HCT116 (cell line): Measurements from ENCODE around the gene FRMD3. TPM values are rescaled to one million over a fixed set of nuclear protein-coding genes. Genes with fewer than 3 reads are reported as not detected.

Experiments
- ATAC-seq: fragments of 200-7000 bp; cut with Tn5 transposase; 2 replicates; pipeline ENCODE4 v1.9.1; 2020; ENCODE audit warnings: mild to moderate bottlenecking, moderate library complexity
- BruUV-seq: library from RNA; stranded (reverse); fragments of 400-500 nt; replicated peaks from 2 replicates; lab custom pipeline; 2021; lab: Mats Ljungman, UMichigan
- CTCF ChIA-PET: fragments of 300-600 bp; sonication (Branson Sonifier 250); formaldehyde crosslinking; loops from one replicate; lab custom pipeline; 2021; ENCODE audit warnings: antibody characterized with exemption; lab: Charles Lee
- POLR2A ChIA-PET: fragments of 300-600, 350-600 bp; sonication (Branson Sonifier 250); formaldehyde crosslinking; loops from one replicate; lab custom pipeline; 2021; ENCODE audit warnings: antibody characterized with exemption; lab: Charles Lee
- RAD21 ChIA-PET, 2 experiments: fragments of 300-600 bp; sonication (Branson Sonifier 250); formaldehyde crosslinking; loops; one replicate each; lab custom pipeline; 2023; ENCODE audit warnings: low total read pairs in 2 of 2; ENCODE audit not compliant: uncharacterized antibody in 2 of 2, unreplicated experiment in 2 of 2, low non-redundant PET in 1 of 2; lab: Charles Lee
- DNase-seq: peaks from one replicate; pipeline ENCODE4 v3.0.0-alpha.2; 2010; ENCODE audit warnings: low read depth, low spot score
- H2AFZ ChIP-seq: fragments of 200-600 bp; shearing (Covaris generic), sonication (generic); 2 replicates; pipeline ENCODE4 v1.6.1; 2017; ENCODE audit warnings: low read depth, mixed run types, mixed read lengths, antibody characterized with exemption, low read length; ENCODE audit not compliant: poor library complexity, severe bottlenecking
- H3K27ac ChIP-seq: 2 replicates; pipeline ENCODE4 v1.5.1; 2012; ENCODE audit warnings: low read depth, low read length
- H3K27me3 ChIP-seq: fragments of 200-600 bp; sonication (generic); 2 replicates; pipeline ENCODE4 v1.6.1; 2016; ENCODE audit warnings: mixed run types, low read length, mixed read lengths; ENCODE audit not compliant: insufficient read depth
- H3K36me3 ChIP-seq, 2 experiments: fragments of 200-500 bp in 1 of 2; fragments of 200-600 bp in 1 of 2; sonication (Bioruptor generic) in 1 of 2; sonication (generic) in 1 of 2; 2 replicates each; pipeline versions ENCODE4 v1.5.1 to v1.6.1; 2014 to 2016; ENCODE audit warnings: low read length in 2 of 2, inconsistent platforms in 1 of 2, mixed read lengths in 1 of 2, mixed run types in 1 of 2; ENCODE audit not compliant: insufficient read depth in 2 of 2, control insufficient read depth in 1 of 2
- H3K4me1 ChIP-seq, 2 experiments: fragments of 200-600 bp in 1 of 2; sonication (generic) in 1 of 2; 2 replicates each; pipeline versions ENCODE4 v1.5.1 to v1.6.1; 2012 to 2017; ENCODE audit warnings: low read length in 2 of 2, inconsistent platforms in 1 of 2, mild to moderate bottlenecking in 1 of 2, mixed read lengths in 1 of 2, mixed run types in 1 of 2, moderate library complexity in 1 of 2; ENCODE audit not compliant: insufficient read depth in 2 of 2, control insufficient read depth in 1 of 2
- H3K4me2 ChIP-seq: fragments of 200-600 bp; sonication (generic); 2 replicates; pipeline ENCODE4 v1.6.1; 2017; ENCODE audit warnings: mixed run types, low read length, mixed read lengths
- H3K4me3 ChIP-seq, 2 experiments: fragments of 200-600 bp in 1 of 2; sonication (generic) in 1 of 2; replicated peaks in 1 of 2; 2 replicates each; pipeline ENCODE4 v1.5.1; 2011 to 2016; ENCODE audit warnings: low read length in 2 of 2, control low read depth in 1 of 2, low read depth in 1 of 2, mild to moderate bottlenecking in 1 of 2, mixed read lengths in 1 of 2, mixed run types in 1 of 2
- H3K79me2 ChIP-seq: fragments of 200-600 bp; sonication (generic); 2 replicates; pipeline ENCODE4 v1.6.1; 2017; ENCODE audit warnings: mild to moderate bottlenecking, mixed run types, low read length, moderate library complexity, mixed read lengths; ENCODE audit not compliant: insufficient read depth
- H3K9ac ChIP-seq: fragments of 200-600 bp; sonication (generic); 2 replicates; pipeline ENCODE4 v1.6.1; 2016; ENCODE audit warnings: low read length, mixed read lengths
- H3K9me2 ChIP-seq: fragments of 200-600 bp; sonication (generic), shearing (Covaris generic); 2 replicates; pipeline ENCODE4 v1.6.1; 2017; ENCODE audit warnings: mixed run types, mild to moderate bottlenecking, moderate library complexity; ENCODE audit not compliant: insufficient read depth
- H3K9me3 ChIP-seq, 2 experiments: fragments of 200-500 bp in 1 of 2; fragments of 200-600 bp in 1 of 2; sonication (Bioruptor generic) in 1 of 2; sonication (generic) in 1 of 2; 2 replicates each; pipeline ENCODE4 v1.6.1; 2014 to 2017; ENCODE audit warnings: low read length in 2 of 2, mixed read lengths in 2 of 2, inconsistent platforms in 1 of 2, low read depth in 1 of 2, mild to moderate bottlenecking in 1 of 2, mixed run types in 1 of 2, moderate library complexity in 1 of 2; ENCODE audit not compliant: control insufficient read depth in 1 of 2, insufficient read depth in 1 of 2
- H4K20me1 ChIP-seq: fragments of 200-600 bp; sonication (generic), shearing (Covaris generic); 2 replicates; pipeline ENCODE4 v1.6.1; 2017; ENCODE audit warnings: mixed run types, mild to moderate bottlenecking, moderate library complexity; ENCODE audit not compliant: insufficient read depth
- CBX3 ChIP-seq: IDR thresholded peaks from 2 replicates; pipeline ENCODE4 v1.6.1; 2012; ENCODE audit warnings: low read depth
- EGR1 ChIP-seq: IDR thresholded peaks from 2 replicates; pipeline ENCODE4 v1.6.1; 2012; ENCODE audit warnings: low read depth
- EZH2phosphoT487 ChIP-seq: fragments of 200-600 bp; IDR thresholded peaks from 2 replicates; pipeline ENCODE4 v1.6.1; 2018; ENCODE audit warnings: antibody characterized with exemption, borderline replicate concordance
- FOSL1 ChIP-seq: IDR thresholded peaks from 2 replicates; pipeline ENCODE4 v1.6.1; 2012; ENCODE audit warnings: low read depth
- MAX ChIP-seq: IDR thresholded peaks from 2 replicates; pipeline ENCODE4 v1.6.1; 2012
- POLR2A ChIP-seq: IDR thresholded peaks from 2 replicates; pipeline ENCODE4 v1.7.0; 2011; ENCODE audit warnings: borderline replicate concordance; ENCODE audit not compliant: insufficient read depth, insufficient read length; ENCODE audit errors: extremely low read depth
- POLR2AphosphoS5 ChIP-seq: IDR thresholded peaks from 2 replicates; pipeline ENCODE4 v1.6.1; 2011; ENCODE audit warnings: mild to moderate bottlenecking, low read depth, low read length, moderate library complexity
- RAD21 ChIP-seq: IDR thresholded peaks from 2 replicates; pipeline ENCODE4 v1.6.1; 2012; ENCODE audit warnings: low read depth, mild to moderate bottlenecking
- SP1 ChIP-seq: IDR thresholded peaks from 2 replicates; pipeline ENCODE4 v1.6.1; 2012; ENCODE audit warnings: low read depth
- SRF ChIP-seq: IDR thresholded peaks from 2 replicates; pipeline ENCODE4 v1.6.1; 2012; ENCODE audit warnings: low read depth
- ZFX ChIP-seq: fragments of 450-650 bp; IDR thresholded peaks from 2 replicates; pipeline ENCODE4 v1.6.1; 2017
- intact Hi-C: fragments of 100-400 bp; cut with micrococcal nuclease; formaldehyde crosslinking; loops from 2 replicates; pipeline ENCODE4 v1.10.0; 2022
- total RNA-seq: library from RNA; stranded (reverse); gene quantifications from one replicate; pipeline ENCODE4 v1.2.1, GENCODE V29; 2021; ENCODE audit not compliant: unreplicated experiment
- TF ChIP-seq, protein P1 (sequence below): IDR thresholded peaks from 2 replicates; pipeline ENCODE4 v1.6.1; 2012; ENCODE audit warnings: low read depth
- TF ChIP-seq, protein P2 (sequence below), 3 experiments: fragments of 200-600 bp in 1 of 3; sonication (generic) in 1 of 3; IDR thresholded peaks in 2 of 3; conservative IDR thresholded peaks in 1 of 3; 2 replicates each; pipeline ENCODE4 v1.5.1; 2012 to 2017; ENCODE audit warnings: low read depth in 2 of 3, low read length in 2 of 3, antibody characterized with exemption in 1 of 3, borderline replicate concordance in 1 of 3, control low read depth in 1 of 3, mild to moderate bottlenecking in 1 of 3, mixed read lengths in 1 of 3, mixed run types in 1 of 3, moderate library complexity in 1 of 3; ENCODE audit not compliant: insufficient read depth in 1 of 3
- TF ChIP-seq, protein P3 (sequence below): IDR thresholded peaks from 2 replicates; pipeline ENCODE4 v1.6.1; 2011; ENCODE audit warnings: mild to moderate bottlenecking, low read length, moderate library complexity; ENCODE audit not compliant: insufficient replicate concordance; ENCODE audit errors: extremely low read depth

FRMD3 gene
- total RNA-seq, 1 experiment from 2014 or later: 0.89 TPM

- TF ChIP-seq, protein P1, sequence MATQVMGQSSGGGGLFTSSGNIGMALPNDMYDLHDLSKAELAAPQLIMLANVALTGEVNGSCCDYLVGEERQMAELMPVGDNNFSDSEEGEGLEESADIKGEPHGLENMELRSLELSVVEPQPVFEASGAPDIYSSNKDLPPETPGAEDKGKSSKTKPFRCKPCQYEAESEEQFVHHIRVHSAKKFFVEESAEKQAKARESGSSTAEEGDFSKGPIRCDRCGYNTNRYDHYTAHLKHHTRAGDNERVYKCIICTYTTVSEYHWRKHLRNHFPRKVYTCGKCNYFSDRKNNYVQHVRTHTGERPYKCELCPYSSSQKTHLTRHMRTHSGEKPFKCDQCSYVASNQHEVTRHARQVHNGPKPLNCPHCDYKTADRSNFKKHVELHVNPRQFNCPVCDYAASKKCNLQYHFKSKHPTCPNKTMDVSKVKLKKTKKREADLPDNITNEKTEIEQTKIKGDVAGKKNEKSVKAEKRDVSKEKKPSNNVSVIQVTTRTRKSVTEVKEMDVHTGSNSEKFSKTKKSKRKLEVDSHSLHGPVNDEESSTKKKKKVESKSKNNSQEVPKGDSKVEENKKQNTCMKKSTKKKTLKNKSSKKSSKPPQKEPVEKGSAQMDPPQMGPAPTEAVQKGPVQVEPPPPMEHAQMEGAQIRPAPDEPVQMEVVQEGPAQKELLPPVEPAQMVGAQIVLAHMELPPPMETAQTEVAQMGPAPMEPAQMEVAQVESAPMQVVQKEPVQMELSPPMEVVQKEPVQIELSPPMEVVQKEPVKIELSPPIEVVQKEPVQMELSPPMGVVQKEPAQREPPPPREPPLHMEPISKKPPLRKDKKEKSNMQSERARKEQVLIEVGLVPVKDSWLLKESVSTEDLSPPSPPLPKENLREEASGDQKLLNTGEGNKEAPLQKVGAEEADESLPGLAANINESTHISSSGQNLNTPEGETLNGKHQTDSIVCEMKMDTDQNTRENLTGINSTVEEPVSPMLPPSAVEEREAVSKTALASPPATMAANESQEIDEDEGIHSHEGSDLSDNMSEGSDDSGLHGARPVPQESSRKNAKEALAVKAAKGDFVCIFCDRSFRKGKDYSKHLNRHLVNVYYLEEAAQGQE: no peak
- TF ChIP-seq ZFX: no peak
- TF ChIP-seq SP1: no peak
- TF ChIP-seq FOSL1: no peak
- no peak for TF ChIP-seq SRF
Observed at GRCh38 chr9:83403527-83404238, 134.5 kb downstream of the FRMD3 start (continued).

- ChIA-PET POLR2A (no interaction called here), RAD21 (no interaction called here), CTCF (no interaction called here)
- Histone ChIP-seq H3K9me2 (no peaks in the 10 kb centered on the region), H3K4me2 (no peak overlapping the region), H3K9me3 (no peaks in the 10 kb centered on the region), H3K4me3 (no peak overlapping the region), H4K20me1 (no peaks in the 10 kb centered on the region), H2AFZ (no peak overlapping the region), H3K4me1 (no peaks in the 10 kb centered on the region), H3K36me3 (no peaks in the 10 kb centered on the region), H3K27me3 (no peaks in the 10 kb centered on the region), H3K79me2 (no peaks in the 10 kb centered on the region), H3K9ac (no peak overlapping the region), H3K27ac (no peak overlapping the region)
- no peak for ATAC-seq
- TF ChIP-seq, protein P2, sequence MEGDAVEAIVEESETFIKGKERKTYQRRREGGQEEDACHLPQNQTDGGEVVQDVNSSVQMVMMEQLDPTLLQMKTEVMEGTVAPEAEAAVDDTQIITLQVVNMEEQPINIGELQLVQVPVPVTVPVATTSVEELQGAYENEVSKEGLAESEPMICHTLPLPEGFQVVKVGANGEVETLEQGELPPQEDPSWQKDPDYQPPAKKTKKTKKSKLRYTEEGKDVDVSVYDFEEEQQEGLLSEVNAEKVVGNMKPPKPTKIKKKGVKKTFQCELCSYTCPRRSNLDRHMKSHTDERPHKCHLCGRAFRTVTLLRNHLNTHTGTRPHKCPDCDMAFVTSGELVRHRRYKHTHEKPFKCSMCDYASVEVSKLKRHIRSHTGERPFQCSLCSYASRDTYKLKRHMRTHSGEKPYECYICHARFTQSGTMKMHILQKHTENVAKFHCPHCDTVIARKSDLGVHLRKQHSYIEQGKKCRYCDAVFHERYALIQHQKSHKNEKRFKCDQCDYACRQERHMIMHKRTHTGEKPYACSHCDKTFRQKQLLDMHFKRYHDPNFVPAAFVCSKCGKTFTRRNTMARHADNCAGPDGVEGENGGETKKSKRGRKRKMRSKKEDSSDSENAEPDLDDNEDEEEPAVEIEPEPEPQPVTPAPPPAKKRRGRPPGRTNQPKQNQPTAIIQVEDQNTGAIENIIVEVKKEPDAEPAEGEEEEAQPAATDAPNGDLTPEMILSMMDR (IDR thresholded peaks at IDR 0.05 in 2 of 3, conservative IDR thresholded peaks at IDR 0.05 in 1 of 3; ENCODE audit: borderline replicate concordance in 1 of 3, insufficient read depth in 1 of 3, low read depth in 2 of 3, low read length in 2 of 3): no peak
- TF ChIP-seq MAX: no peak
- no peak for TF ChIP-seq RAD21
- TF ChIP-seq, protein P3, sequence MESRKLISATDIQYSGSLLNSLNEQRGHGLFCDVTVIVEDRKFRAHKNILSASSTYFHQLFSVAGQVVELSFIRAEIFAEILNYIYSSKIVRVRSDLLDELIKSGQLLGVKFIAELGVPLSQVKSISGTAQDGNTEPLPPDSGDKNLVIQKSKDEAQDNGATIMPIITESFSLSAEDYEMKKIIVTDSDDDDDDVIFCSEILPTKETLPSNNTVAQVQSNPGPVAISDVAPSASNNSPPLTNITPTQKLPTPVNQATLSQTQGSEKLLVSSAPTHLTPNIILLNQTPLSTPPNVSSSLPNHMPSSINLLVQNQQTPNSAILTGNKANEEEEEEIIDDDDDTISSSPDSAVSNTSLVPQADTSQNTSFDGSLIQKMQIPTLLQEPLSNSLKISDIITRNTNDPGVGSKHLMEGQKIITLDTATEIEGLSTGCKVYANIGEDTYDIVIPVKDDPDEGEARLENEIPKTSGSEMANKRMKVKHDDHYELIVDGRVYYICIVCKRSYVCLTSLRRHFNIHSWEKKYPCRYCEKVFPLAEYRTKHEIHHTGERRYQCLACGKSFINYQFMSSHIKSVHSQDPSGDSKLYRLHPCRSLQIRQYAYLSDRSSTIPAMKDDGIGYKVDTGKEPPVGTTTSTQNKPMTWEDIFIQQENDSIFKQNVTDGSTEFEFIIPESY: no peak
- no peak for TF ChIP-seq ZFX
- TF ChIP-seq CBX3: no peak
- TF ChIP-seq EGR1: no peak
- no peak for TF ChIP-seq POLR2AphosphoS5
- no peak for TF ChIP-seq EZH2phosphoT487
- no peak for TF ChIP-seq POLR2A
- no peak for DNase-seq
- intact Hi-C loops: no loop called here
- BruUV-seq: no TSS peak
Observed at GRCh38 chr9:83401328-83401900, 136.8 kb downstream of the FRMD3 start.
